Measurements from ENCODE around the gene ACTMAP.
"Not testable (repeated sequence)": the region's sequence is repeated elsewhere in the genome, so short reads cannot be mapped to it uniquely, and the experiment has no call there.

The ACTMAP gene

GRCh38 chr19:40742477-40742876, 7.8 kb downstream of the ACTMAP start:
- DNase-seq: no peak

- no peak for DNase-seq
Observed at GRCh38 chr19:40741527-40742390, 8.5 kb downstream of the ACTMAP start.

- no peak for DNase-seq
Observed at GRCh38 chr19:40740747-40741146, 9.5 kb downstream of the ACTMAP start.

- DNase-seq: no peak
Observed at GRCh38 chr19:40739871-40740703, 10.2 kb downstream of the ACTMAP start.

- DNase-seq: no peak
Observed at GRCh38 chr19:40739030-40739839, 11.0 kb downstream of the ACTMAP start.

- DNase-seq: no peak
Observed at GRCh38 chr19:40737102-40737644, 13.1 kb downstream of the ACTMAP start.

GRCh38 chr19:40736661-40737060, 13.6 kb downstream of the ACTMAP start:
- DNase-seq: no peak

- DNase-seq: no peak
Observed at GRCh38 chr19:40735013-40735771, 15.1 kb downstream of the ACTMAP start.

- DNase-seq: no peak
Observed at GRCh38 chr19:40733149-40733548, 17.1 kb downstream of the ACTMAP start.

GRCh38 chr19:40732304-40732703, 18.0 kb downstream of the ACTMAP start:
- DNase-seq: not testable (repeated sequence)

GRCh38 chr19:40730065-40730464, 20.2 kb downstream of the ACTMAP start:
- not testable (repeated sequence) for DNase-seq

- no peak for DNase-seq
Observed at GRCh38 chr19:40726279-40726678, 24.0 kb downstream of the ACTMAP start.

GRCh38 chr19:40724855-40725254, 25.4 kb downstream of the ACTMAP start:
- no peak for DNase-seq

GRCh38 chr19:40724315-40724714, 26.0 kb downstream of the ACTMAP start:
- DNase-seq: no peak

GRCh38 chr19:40723661-40724254, 26.5 kb downstream of the ACTMAP start:
- no peak for DNase-seq

- no peak for DNase-seq
Observed at GRCh38 chr19:40721936-40722661, 28.2 kb downstream of the ACTMAP start.

GRCh38 chr19:40721140-40721486, 29.2 kb downstream of the ACTMAP start:
- no peak for DNase-seq

GRCh38 chr19:40719414-40719894, 30.8 kb downstream of the ACTMAP start:
- DNase-seq: no peak

GRCh38 chr19:40718774-40719391, 31.4 kb downstream of the ACTMAP start:
- DNase-seq: no peak
